GM18520 (cell line): ENCODE measurements around the gene OR52N4.
"Not testable (repeated sequence)": the region's sequence is repeated elsewhere in the genome, so short reads cannot be mapped to it uniquely, and the experiment has no call there.

ENCODE experiments used
- ATAC-seq: cut with Tn5 transposase; IDR thresholded peaks from one replicate; pipeline ENCODE4 v1.9.1; 2021; ENCODE audit not compliant: unreplicated experiment

Gene OR52N4

DNA sequence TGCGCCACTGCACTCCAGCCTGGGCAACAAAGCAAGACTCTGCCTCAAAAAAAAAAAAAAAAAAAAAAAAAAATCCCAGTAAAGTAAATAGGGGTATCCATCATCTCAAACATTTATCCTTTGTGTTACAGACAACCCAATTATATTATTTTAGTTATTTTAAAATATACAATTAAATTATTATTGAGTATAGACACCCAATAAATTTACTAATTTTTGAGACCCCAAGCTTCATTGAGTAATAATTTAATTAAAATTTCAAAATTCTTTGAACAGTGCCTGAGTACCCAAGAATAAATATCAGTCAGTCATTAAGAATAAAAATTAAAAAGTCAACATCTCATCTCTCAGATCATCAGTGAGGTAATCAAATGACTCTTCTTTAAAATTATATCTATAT is at the start of gene OR52N4:
Gene OR52N4 (plus strand): TSS at position 301 of the 400 bp plus-strand sequence. CDS start 498 bp downstream, outside the sequence.
- no peak for ATAC-seq

DNA sequence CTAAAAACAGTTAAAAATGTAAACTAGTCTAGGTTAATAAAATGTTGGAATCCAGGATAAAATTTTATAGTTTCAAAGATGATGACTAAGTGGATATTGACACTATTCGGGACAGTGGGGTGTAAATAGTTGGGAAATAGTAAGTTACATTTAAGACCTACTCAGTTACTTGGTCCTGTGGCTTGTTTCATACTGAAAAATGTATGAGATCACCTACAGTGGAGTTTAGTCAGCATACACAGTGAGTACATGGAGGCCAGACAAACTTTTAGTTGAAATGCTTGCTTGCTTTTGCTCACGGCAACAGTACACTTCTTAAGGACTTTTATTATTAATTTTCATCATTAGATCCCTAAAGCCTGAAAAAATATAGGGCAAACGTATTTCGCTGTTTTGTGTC is 48.4 kb upstream of the OR52N4 start:
- ATAC-seq: no peak

GRCh38 chr11:5712507-5712906 is 41.5 kb upstream of the OR52N4 start:
- ATAC-seq: no peak

DNA sequence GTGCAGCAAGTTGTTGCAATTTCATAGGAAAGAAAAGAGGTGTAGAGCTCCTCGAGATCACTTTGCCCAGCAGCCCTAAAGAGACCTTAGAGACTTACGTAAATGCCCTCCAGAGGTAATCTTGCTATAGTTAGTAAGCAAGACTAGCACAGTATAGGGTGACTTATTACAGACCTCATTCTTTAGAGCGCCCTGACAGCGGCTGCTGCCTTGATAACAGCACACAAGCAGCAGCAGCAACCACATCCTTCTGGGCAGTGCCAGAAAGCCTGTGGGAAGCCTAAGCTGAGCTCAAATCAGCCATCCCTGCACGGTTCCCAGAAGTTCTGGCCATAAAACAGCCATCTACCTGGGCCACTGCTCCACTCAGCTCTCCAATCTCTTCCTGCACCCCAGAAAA is 40.3 kb upstream of the OR52N4 start:
- no peak for ATAC-seq

- ATAC-seq: not testable (repeated sequence)
Observed at GRCh38 chr11:5716518-5716917, 37.5 kb upstream of the OR52N4 start.

DNA sequence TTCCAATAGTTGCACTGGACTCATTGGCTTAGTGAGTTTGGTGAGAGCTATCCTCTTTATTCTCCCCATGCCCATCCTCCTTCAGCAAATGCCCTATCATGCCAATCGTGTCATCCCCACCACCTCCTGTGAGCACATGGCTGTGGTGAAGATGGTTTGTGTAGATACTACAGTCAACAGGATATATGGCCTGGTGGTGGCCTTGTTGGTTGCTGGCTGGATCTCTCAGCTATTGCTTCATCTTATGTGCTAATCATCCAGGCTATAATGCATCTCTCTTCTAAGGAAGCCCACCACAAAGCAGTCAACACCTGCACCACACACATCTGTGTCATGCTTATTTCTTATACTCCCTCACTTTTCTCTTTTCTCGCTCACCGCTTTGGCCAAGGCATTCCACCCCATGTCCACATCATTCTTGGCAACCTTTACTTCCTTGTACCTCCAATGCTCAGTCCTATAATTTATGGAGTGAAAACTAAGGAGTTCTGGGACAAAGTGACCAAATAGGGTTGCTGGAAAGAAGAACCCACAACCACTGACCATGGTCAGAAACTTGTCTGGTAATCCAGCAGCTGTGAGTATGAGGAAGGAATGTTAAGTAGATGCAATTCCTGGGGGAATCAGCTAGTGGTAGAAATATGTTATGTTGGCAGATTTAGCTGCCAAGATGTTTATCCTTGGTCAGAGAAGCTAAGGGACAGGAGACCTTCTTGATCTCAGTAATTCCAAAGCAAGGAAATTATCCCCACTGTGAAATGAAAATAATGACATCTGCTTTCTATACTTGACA is 34.1 kb upstream of the OR52N4 start:
- no peak for ATAC-seq

DNA sequence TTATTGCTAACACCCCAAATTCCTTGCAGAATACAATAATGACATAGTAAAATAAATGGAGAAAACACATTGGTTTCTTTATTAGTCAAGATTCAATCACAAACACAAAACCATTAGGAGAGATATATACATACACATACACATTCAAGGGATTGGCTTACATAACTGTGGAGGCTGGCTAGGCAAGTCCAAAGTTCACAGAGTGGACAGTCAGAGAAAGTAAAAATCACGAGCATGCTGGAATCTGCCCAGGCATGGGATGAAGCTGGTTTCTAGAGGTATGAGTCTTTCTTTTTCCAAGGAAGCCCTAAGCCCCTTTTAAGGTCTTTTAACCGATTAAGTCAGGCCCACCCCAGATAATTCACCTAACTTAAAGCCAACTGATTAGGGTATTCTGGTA is 31.4 kb upstream of the OR52N4 start:
- ATAC-seq: no peak

DNA sequence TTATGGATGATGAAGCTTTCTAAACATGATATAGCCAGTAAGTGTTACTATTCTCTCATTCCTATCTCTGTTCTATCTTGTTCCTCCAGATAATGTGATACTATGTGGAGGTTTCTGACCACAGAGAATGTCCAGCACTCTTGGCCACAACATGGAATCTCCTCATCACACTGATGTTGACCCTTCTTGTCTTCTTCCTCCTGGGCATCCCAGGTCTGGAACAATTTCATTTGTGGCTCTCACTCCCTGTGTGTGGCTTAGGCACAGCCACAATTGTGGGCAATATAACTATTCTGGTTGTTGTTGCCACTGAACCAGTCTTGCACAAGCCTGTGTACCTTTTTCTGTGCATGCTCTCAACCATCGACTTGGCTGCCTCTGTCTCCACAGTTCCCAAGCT is 27.7 kb upstream of the OR52N4 start:
- ATAC-seq: no peak

DNA sequence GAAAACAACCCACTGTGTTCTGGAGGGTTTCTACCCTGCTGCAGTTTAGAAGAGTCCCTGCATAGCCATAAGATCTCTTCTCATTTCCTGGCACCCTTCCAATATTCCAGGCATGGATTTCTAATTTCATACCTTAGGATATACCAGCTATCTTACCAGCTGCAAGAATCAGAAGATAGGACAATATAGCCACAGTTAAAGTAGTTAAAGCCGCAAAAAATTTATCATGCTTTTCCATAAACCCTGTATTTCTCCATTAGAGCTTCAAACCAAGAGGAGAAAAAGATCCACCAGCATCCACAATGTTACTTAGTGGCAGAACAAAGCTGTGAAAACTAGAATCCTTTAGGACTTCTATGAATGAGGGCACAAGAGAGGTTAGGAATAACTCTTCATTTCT is 26.4 kb upstream of the OR52N4 start:
- ATAC-seq: no peak

GRCh38 chr11:5736396-5736795 is 17.6 kb upstream of the OR52N4 start, which contains the start of gene OR56B1:
OR56B1 (plus strand) TSS chr11:5736448; CDS start chr11:5736517, 69 bp downstream.
- no peak for ATAC-seq

DNA sequence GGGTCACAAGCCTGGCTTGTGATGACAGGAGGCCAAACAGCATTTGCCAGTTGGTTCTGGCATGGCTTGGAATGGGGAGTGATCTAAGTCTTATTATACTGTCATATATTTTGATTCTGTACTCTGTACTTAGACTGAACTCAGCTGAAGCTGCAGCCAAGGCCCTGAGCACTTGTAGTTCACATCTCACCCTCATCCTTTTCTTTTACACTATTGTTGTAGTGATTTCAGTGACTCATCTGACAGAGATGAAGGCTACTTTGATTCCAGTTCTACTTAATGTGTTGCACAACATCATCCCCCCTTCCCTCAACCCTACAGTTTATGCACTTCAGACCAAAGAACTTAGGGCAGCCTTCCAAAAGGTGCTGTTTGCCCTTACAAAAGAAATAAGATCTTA is 17.0 kb upstream of the OR52N4 start:
- no peak for ATAC-seq

- no peak for ATAC-seq
Observed at GRCh38 chr11:5737670-5738392, 16.2 kb upstream of the OR52N4 start.

DNA sequence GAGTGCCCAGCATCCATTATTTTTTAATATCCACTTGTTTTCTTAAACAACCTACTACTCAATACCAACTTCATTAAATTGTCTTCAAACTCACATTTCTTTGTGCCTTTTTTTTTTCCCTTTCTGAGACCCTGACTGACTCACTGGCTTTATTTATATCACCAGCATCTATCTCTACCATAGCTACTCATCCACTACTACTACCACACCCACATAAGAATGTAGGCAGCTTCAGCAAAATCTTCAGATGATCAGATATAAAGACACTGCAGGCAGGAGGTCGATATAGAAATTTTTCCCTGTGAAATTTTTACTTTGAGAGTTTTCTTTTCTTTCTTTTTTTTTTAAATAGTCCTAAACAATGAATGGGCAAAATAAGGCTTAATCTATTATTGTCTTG is 15.6 kb upstream of the OR52N4 start:
- no peak for ATAC-seq

DNA sequence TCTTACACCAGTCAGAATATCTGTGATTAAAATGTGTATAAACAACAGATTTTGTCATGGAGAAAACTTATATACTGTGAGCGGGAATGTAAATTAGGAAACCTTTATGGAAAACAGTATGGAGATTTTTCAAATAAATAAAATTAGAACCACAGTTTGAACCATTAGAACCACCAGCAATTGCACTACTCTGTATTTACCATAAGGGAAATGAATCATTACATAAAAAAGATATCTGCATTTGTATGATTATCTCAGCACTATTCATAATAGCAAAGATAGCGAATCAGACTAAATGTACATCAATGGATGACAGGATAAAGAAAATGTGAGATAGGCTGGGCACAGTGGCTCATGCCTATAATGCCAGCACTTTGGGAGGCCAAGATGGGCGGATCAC is 7.4 kb upstream of the OR52N4 start:
- no peak for ATAC-seq

GRCh38 chr11:5749836-5750235 is 4.2 kb upstream of the OR52N4 start:
- no peak for ATAC-seq

DNA sequence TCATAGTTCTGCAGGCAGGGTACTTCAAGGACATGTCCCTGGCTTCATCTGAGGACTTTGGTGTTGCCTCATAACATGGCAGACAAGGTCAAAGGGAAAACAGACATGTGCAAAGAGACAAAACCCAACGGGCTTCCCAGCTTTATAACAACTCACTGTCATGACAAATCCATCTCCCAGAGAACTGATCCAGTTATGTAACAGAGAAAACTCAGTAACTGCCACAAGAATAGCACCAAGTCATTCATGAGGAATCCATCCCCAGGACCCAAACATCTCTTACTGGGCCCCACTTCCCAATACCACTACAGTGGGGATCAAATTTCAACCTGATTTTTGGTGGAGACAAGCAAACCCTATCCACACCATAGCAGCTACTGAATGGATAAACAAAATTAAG is 13.0 kb downstream of the OR52N4 start:
- ATAC-seq: no peak

DNA sequence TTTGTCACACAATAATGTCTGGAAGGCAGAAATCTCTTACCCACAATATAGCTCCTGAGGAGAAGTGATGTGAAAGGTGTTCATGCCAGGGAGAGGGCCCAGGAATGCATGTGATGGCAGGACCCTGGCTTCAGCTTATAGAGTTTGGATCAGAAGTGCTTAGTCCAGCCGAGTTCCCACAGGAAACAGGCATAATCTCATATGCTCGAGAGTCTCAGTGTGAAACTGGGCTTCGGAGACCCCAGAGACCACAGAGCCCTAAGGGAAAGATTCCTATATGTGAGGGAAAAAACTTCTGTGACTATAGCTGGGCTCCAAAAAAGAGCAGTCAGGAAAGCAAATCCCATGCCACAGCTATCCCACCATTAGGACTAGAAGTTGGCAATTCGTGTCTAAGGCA is 29.2 kb downstream of the OR52N4 start, which contains the start of gene OR52N5:
Gene OR52N5 (minus strand): TSS at position 101 of the 400 bp plus-strand sequence. CDS start 4,721 bp downstream, outside the sequence.
- ATAC-seq: no peak

DNA sequence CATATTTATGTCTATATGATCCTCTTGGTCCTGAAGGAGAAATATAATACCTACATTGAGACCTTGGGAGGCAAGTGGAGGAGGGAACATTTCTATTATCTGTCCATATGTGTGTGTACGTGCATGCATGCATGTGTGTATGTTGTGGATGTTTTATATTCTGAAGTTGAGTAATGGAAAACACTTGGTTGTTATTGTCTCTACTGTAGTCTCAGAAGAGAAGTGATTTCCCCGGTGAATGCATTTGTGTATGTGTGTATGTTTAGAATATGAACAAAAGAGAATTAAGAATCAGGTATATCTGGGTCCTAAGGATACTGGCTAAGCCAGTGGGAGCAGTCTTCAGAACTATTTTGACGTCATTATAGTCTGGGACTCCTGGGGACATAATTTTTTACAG is 37.1 kb downstream of the OR52N4 start, which contains the start of gene OR52N1:
Gene OR52N1 (minus strand): TSS at position 101 of the 400 bp plus-strand sequence. CDS start 2,449 bp downstream, outside the sequence.
- ATAC-seq: no peak

- ATAC-seq: no peak
Observed at GRCh38 chr11:5796541-5796940, 42.5 kb downstream of the OR52N4 start.

DNA sequence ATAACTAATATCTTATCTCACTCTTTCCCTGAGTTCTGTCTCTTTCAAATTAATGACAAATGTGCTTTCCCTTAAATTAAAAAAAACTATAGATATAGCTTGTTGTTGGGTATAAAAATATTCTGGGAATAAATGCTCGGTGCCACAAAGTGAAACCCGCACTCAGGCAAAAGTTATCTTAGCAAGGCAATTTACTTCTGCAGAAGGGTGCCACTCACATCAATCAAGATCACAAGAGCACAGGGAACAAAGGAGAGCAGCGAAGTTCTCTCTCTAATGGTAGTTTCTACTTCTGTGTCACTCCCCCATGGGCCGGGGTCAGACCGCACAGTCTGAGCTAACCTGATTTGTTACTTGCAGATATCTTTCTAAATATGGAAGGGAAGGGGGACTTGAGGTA is 49.9 kb downstream of the OR52N4 start:
- no peak for ATAC-seq
